Measurements from ENCODE around the gene FBXO27.

DNA sequence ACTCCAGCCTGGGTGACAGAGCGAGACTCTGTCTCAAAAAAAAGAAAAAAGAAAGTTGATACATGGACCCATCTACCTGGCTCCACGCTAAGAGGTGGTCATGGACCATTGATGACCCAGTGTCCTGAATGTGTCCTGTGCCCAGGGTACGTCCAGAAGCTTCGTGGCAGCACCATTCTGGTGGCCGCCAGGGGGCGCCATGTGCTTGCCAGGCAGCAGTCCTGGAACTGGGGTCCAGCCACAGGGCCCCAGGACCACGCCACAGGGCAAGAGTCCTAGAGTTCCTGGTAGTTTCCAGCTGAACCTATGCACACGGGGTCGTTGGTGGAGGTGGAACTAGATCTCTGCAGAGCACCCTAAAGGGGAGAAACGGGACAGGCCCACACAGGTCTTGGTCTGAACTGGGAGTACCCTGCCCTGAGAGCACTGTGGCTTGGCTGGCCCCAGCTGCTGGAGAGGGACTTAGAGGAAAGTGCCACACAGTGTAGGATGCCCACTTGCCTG, 19.9 kb upstream of the FBXO27 start:
- TF ChIP-seq POLR2AphosphoS5 (IDR thresholded peaks at IDR 0.05; ENCODE audit: low read depth, low read length) (no peak), POLR2A (IDR thresholded peaks at IDR 0.05; ENCODE audit: low read depth, low read length) (no peak)

Data from GM12892 (cell line).